ENCODE data around the gene MZT2B.
"Not testable (repeated sequence)": the region's sequence is repeated elsewhere in the genome, so short reads cannot be mapped to it uniquely, and the experiment has no call there.

MZT2B gene

GRCh38 chr2:130152816-130153595 is 29.1 kb upstream of the MZT2B start:
- no peak for DNase-seq (ENCODE audit: low spot score)

DNA sequence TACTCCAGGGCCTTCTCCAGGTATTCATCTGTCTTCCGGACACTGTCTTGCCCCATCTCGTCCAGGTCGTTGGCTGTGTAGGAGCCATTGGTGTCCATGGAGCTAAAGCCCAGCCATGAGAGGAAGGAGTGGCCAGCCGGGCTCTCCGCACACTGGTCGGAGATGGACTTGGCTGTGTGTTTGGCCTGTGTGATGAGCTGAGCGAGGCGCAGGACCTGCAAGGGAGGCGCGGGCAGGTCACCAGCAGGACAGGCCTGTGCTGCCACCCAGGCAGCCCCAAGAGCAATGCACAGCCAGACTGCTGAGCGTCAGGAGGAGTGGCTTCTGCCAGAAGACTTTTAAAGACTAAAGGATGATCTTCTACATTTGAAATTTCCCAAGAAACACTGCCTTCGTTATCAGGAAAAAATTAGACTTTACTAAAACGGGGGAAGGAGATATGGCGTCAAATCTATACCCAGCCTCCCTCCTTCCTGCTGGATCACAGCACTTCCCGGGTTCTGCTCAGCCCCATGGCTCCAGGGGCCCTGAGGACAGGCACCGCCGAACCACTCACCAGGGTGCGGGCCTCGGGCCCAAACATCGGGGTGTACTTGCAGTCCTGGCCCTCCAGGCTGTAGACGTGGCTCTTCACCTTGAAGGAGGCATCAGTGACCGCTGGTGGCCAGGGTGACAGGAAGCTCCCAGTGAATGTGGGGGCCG is 28.2 kb upstream of the MZT2B start:
- DNase-seq (ENCODE audit: low spot score), result not testable (repeated sequence)

- not testable (repeated sequence) for DNase-seq (ENCODE audit: low spot score)
Measured at GRCh38 chr2:130154423-130154770, 27.7 kb upstream of the MZT2B start.

DNA sequence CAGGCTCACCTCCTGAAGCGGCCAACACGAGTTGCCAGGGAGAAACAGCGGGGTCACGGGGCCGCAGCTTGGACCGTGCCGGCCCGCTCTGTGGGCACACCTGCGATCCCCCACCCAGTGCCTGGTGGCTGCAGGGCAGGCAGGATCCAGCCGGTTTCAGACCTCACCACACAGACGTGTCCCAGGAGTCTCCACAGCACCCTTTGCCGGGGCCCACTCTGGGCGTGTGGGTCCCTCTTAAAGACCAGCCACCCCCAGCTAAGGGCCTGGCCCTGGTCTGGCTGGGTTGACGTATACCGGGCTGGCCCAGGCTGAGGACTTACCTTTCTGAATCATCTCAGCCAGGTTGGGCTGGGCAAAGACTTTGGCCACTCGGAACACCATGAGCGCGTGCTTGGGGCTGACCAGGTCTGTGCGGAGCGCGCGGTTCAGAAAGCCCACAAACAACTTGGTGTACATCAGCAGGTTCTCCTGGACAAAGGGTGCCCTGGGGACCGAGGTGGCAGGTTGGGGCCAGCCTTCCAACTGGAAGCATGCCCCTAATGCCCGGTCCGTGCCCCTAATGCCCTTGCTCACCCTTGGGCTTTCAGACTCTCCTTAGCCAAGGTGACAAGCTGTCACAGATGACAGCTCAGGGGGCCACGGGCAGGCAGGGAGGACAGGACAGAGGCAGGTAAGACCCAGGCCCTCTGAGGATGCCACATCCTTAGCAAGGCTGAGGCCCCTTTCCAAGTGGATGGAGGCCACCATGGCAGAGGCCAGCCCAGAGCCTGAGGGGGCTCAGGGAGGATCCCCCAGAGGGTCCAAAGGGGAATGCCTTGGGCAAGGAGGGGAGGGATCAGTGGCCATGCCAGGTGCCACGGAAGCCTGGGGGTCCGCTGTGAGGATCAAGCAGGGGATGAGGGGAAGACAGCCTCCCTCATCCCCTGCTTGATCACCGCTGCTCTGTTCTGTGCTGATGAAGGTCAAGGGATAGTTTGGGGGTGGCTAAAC is 27.0 kb upstream of the MZT2B start:
- DNase-seq (ENCODE audit: low spot score), result no peak

DNA sequence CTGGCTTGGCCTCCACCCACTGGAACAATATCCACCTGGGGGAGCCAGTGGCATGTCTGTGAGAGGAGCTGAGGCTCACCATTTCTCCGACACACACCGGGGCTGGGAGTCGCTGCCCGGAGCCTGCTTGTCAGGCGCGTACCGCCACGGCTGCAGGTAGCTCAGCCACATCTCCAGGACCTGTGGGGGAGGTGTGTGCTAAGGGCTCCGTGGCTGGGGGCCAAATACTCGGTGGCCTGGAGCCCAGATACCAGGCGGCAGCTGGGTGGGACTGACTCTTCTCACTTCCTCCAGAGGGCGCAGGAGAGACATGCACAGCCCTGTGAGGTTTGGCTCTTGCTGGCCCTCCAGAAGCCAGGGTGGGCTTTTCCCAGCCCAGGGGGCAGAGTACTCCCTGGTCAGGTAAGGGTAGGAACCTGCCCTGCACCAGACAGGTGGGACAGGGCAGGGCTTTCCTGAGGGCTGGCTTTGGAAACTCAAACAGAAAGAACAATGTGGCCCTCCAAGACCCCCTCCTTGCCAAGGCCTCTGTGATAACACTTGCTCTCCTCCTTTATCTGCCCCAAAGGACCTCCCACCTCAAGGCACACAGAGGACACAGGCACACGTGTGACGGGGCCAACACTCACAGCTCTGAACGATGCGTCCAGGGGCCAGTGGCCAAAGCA is 26.0 kb upstream of the MZT2B start:
- DNase-seq (ENCODE audit: low spot score), result peak; percentile 34

DNA sequence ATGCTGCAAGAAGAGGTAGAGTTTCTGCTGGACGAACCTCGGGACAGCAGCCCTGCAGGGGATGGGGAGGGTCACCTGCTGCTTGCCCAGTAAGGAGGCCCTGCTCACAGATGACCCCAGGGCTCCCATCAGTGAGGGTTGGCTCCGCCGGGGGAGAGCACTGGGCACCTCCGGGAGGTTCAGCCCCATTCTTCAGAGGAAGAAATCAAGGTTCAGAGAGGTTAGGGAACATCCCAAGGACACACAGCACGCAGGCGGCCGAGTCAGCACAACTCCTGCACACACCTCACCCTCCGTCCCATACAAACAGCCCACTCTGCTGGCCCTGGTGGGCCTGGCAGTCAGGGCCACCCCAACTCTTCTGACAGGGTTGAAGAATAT is 25.4 kb upstream of the MZT2B start:
- no peak for DNase-seq (ENCODE audit: low spot score)

DNA sequence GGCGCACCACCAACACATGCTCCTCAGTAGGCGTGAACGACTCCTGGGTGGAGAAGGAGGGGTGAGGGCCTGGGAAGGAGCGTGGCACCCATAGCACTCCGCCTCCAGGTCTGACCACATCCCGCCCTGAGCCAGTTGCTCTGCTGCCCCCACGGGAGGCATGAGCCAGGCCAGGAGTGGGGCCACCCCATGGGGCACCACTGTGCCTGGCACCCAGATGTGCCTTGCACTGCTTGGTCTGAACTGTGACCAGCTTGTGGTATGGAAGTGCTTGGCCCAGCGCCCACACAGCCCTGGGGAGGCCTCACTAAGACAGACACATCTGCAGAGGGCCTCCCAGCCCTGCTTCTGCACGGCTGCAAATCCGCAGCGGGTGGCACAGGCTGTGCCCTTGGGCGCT is 24.7 kb upstream of the MZT2B start:
- DNase-seq (ENCODE audit: low spot score), result not testable (repeated sequence)

DNA sequence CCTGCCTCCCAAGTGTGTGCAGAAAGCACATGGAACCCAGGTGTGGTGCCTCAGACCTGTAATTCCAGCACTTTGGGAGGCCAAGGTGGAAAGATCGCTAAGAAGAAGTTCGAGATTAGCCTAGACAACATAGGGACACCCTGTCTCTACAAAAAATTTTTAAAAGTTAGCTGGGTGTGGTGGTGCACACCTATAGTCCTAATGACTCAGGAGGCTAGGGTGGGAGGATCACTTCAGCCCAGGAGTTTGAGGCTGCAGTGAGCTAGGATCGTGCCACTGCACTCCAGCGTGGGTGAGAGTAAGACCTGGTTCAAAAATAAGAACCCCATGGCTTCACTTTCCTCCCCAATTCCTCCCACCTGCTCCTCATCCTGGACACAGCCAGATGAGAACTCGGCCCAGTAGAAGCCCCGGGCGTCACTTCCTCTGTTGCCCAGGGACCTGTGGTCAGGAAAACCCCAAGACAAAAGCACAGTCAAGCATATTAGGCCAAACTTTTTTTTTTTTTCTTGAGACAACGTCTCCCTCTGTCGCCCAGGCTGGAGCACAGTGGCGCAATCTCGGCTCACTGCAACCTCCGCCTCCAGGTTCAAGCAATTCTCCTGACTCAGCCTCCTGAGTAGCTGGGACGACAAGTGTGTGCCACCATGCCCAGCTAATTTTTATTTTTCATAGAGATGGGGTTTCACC is 24.1 kb upstream of the MZT2B start:
- not testable (repeated sequence) for DNase-seq (ENCODE audit: low spot score)

- no peak for DNase-seq (ENCODE audit: low spot score)
Measured at GRCh38 chr2:130158631-130159030, 23.4 kb upstream of the MZT2B start.

GRCh38 chr2:130159376-130159775 is 22.7 kb upstream of the MZT2B start:
- not testable (repeated sequence) for DNase-seq (ENCODE audit: low spot score)

DNA sequence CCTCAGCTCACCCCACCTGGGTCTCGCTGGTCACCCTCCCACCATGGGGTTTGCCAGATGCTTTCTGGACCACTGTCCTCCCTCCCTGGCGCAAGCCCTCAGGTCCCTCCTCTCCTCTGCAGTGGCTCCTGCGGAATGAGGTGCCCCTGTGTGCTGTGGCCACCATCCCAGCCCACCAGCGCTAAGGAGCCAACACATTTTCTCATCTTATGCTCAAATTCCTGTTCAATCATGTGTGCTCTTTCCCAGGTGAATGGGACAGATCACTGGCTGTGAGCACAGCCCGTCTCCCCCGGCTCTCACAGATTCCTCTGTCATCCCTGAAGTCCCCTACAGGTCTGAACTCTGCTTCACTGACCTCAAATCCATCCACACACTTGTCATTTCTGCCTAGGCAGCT is 21.9 kb upstream of the MZT2B start:
- no peak for DNase-seq (ENCODE audit: low spot score)

DNA sequence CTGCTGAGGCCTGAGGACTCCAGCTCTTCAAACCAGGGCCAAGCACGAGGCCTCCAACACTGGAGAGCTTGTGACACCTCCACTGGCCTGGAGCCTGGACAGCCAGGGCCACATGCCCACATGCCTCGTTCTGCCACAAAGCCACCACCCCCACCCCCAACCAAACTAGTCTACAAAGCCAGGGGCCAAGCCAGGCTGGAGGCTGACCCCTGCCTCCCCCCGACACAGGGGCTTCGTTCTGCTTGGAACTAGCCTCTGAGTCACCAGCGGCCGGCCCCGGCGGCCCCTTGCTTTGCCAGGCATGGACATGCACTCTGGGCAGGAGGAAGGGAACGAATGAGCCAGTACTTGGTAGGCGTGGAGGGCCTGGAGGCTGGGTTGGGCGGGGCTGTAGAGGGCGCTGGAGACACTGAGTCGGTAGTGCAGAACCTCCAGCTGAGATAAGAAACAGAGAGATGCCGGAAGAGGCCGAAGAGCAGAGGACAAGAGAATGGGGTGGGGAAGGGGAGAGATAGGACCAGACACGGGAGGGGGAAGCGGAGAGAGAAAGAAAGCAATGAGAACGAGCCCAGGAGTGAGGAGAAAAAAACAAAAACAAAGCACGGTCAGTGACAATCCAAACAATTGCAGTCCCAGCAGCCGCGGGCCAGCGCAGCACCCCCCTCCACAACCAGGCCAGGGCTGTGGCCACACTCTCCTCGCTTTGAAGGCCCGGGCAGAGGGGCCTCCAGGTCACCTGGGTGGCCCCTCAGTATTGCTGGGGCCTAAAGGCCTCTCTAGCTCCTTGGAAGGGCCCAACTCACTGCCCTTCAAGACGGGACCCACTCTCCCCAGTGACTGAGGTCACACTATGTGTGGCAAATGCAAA is 21.0 kb upstream of the MZT2B start:
- not testable (repeated sequence) for DNase-seq (ENCODE audit: low spot score)

DNA sequence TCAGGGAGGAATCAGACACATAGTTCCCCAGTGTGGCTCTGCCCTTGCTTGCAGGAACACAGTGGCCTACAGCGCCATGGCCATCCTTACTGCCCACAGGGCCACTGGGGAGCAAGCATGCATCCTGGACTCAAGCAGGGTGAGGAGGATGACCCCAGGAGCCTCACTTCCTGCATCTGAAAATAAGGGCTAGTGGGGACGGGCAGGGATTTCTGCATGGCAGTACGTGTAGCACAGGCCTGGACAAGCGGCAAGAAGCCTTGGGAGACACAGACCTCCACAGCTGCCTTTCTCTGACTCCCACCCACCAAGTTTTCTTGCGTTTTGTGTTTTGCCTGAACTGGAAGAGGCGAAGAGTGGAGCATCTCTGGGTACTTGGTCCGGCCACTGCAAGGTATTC is 19.6 kb upstream of the MZT2B start:
- DNase-seq (ENCODE audit: low spot score), result not testable (repeated sequence)

- no peak for DNase-seq (ENCODE audit: low spot score)
Measured at GRCh38 chr2:130162968-130163367, 19.1 kb upstream of the MZT2B start.

DNA sequence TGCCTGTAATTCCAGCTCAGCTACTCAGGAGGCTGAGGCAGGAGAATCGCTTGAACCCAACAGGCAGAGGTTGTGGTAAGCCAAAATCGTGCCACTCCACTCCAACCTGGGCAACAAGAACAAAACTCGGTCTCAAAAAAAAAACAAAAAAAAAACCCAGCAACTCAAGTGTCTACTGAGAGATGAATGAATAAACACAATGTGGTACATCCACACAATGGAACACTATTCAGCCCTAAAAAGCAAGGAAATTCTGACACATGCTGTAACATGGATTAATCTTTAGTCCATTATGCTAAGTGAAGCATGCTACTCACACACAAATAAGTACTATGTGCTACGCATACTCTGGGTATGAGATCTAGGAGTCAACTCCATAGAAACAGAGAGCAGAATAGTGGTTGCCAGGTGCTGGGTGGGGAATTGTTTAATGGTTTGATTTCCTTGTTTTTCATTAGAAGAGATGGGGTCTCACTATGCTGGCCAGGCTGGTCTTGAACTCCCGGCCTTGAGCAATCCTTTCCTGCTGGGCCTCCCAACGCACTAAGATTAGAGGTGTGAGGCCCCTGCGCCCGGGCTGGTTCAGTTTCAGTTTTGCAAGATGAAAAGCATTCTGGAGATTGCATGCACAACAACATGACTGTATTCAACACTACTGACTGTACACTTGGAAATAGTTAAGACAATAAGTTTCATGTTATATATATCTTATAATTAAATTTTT is 16.6 kb upstream of the MZT2B start:
- no peak for DNase-seq (ENCODE audit: low spot score)

DNA sequence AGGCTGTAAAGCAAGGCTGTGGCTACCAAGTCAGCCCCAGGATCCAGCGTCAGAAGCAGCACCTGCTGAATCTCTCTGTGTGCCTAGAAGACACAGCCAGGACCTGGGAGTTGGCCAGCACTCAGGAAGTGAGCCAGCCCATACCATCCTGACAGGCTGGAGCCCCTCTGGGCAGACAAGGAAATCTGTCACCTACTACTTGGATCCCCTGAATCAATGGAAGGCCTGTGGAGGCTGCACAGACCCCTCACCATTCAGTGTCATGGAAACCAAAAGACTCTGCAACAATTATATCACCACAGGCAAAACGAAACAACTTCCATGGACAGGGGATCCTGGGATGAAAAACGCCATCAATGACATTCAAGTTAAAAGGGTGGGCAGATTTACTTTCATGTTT is 15.5 kb upstream of the MZT2B start:
- not testable (repeated sequence) for DNase-seq (ENCODE audit: low spot score)

DNA sequence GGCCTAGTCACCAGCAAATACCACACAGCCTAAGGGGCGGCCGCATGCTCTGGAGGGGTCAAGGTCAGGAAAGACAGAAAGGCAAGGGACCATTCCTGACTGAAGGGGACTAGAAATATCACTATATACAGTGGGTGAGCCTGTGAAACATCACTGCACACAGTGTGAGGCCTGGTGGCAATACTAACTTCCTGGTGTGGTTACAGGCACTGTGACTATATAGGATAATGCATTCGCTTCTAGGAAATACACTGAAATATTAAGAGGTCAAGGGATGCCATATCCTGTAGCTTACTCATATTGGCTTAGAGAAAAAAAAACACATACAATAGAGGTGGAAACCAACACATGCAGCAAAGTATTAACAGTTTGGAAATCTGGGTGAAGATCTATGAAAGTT is 12.9 kb upstream of the MZT2B start:
- not testable (repeated sequence) for DNase-seq (ENCODE audit: low spot score)

DNA sequence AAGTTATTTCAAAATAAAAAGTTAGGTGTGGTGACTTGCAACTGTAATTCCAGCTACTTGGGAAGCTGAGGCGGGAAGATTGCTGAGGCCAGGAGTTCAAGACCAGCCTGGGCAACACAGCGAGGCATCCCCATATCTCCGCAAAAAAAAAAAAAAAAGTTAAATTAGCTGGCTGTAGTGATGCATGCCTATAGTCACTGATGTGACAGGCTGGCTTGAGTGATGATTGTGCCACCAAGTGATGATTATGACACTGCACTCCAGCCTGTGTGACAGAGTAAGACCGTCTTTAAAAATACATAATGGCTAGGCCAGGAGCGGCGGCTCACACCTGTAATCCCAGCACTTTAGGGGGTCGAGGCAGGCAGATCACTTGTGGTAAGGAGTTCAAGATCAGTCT is 12.2 kb upstream of the MZT2B start:
- DNase-seq (ENCODE audit: low spot score), result no peak

DNA sequence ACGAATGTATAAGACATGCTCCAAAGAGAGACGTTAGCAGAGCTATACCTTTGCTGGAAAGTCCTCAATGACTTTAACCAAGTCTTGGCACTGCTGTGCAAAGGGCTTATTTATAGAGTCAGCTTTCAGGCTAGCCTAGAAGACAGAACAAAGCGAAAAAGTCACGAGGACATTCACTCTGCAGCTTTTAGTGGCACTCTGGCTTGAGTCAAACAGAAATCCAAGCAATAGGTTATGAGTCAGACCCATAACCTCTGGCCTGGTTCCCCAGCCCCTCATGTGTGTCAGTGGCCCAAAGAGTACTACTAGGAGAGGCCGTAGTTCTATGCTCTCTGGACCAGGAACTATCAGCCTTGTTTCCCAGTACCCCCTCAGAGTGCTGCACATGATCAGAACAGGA is 7.2 kb upstream of the MZT2B start:
- DNase-seq (ENCODE audit: low spot score), result not testable (repeated sequence)

Data from HuH-7 (cell line).